Activated T-helper 1 cell treated with Interleukin-2 at 50 U/mL for 16 hours (primary cell): ENCODE measurements around the gene MCEE.
"Not testable (repeated sequence)": the region's sequence is repeated elsewhere in the genome, so short reads cannot be mapped to it uniquely, and the experiment has no call there.

Experiments used
- DNase-seq: peaks from one replicate; pipeline ENCODE4 v3.0.0-alpha.2; 2020; ENCODE audit warnings: low read depth

MCEE gene

GRCh38 chr2:71130152-71130904 is at the start of gene MCEE, which contains the start of gene MPHOSPH10:
TSS of gene MCEE (minus strand) at chr2:71130229. CDS start at chr2:71130219, 10 bp downstream.
TSS of gene MPHOSPH10 (plus strand) at chr2:71130634. CDS start at chr2:71130666, 32 bp downstream.
- peak; percentile 81 for DNase-seq

- DNase-seq = not testable (repeated sequence)
Measured at GRCh38 chr2:71178836-71179235, 48.8 kb upstream of the MCEE start.

- DNase-seq = no peak
Measured at GRCh38 chr2:71174207-71174606, 44.2 kb upstream of the MCEE start.

GRCh38 chr2:71173096-71173495 is 43.1 kb upstream of the MCEE start:
- DNase-seq = no peak

- DNase-seq = no peak
Measured at GRCh38 chr2:71166812-71167211, 36.8 kb upstream of the MCEE start.

- peak; percentile 29 for DNase-seq
Measured at GRCh38 chr2:71157124-71157793, 27.2 kb upstream of the MCEE start.

- DNase-seq = no peak
Measured at GRCh38 chr2:71156573-71156972, 26.5 kb upstream of the MCEE start.

- DNase-seq = no peak
Measured at GRCh38 chr2:71155846-71156245, 25.8 kb upstream of the MCEE start.

- DNase-seq = no peak
Measured at GRCh38 chr2:71154798-71155197, 24.8 kb upstream of the MCEE start.

GRCh38 chr2:71154279-71154678 is 24.2 kb upstream of the MCEE start:
- DNase-seq = no peak

GRCh38 chr2:71153585-71154224 is 23.7 kb upstream of the MCEE start:
- no peak for DNase-seq

- DNase-seq = no peak
Measured at GRCh38 chr2:71151620-71152019, 21.6 kb upstream of the MCEE start.

GRCh38 chr2:71150082-71150816 is 20.2 kb upstream of the MCEE start:
- DNase-seq = no peak

GRCh38 chr2:71148506-71149063 is 18.6 kb upstream of the MCEE start:
- DNase-seq = no peak

- DNase-seq = no peak
Measured at GRCh38 chr2:71143782-71144181, 13.8 kb upstream of the MCEE start.

GRCh38 chr2:71136174-71136573 is 6.1 kb upstream of the MCEE start:
- DNase-seq = no peak

GRCh38 chr2:71133603-71134002 is 3.6 kb upstream of the MCEE start:
- no peak for DNase-seq

GRCh38 chr2:71131387-71132166 is 1.5 kb upstream of the MCEE start:
- not testable (repeated sequence) for DNase-seq

- DNase-seq = no peak
Measured at GRCh38 chr2:71130905-71131244, 846 bp upstream of the MCEE start.

- no peak for DNase-seq
Measured at GRCh38 chr2:71129902-71130151, 202 bp downstream of the MCEE start.

GRCh38 chr2:71129114-71129901 is 721 bp downstream of the MCEE start:
- no peak for DNase-seq
